ENCODE measurements around the gene DCTN2. TPM values are rescaled to one million over a fixed set of nuclear protein-coding genes. Genes with fewer than 3 reads are reported as not detected.

Gene DCTN2
- total RNA-seq, 2 experiments from 2014 or later, result 68.4 to 97.2 TPM

- Histone ChIP-seq H4K20me1 (ENCODE audit: insufficient read depth, low read length) (peaks cover 21% of the 10 kb centered on the region), H3K9me3 (ENCODE audit: low read length) (no peaks in the 10 kb centered on the region), H3K4me1 (ENCODE audit: insufficient read depth, low read length, poor library complexity, severe bottlenecking) (peaks cover 44% of the 10 kb centered on the region), H3K79me2 (ENCODE audit: insufficient read depth, low read depth, low read length) (peaks cover 40% of the 10 kb centered on the region), H3K4me3 (ENCODE audit: low read depth, low read length, poor library complexity, severe bottlenecking) (peak overlapping the region; percentile 84), H3K27ac (ENCODE audit: low read depth, low read length, poor library complexity, severe bottlenecking) (peak overlapping the region; percentile 78), H2AFZ (ENCODE audit: low read length) (no peak overlapping the region), H3K4me2 (ENCODE audit: low read length) (peak overlapping the region; percentile 93), H3K9me2 (ENCODE audit: insufficient read depth, low read length) (no peaks in the 10 kb centered on the region), H3K36me3 (ENCODE audit: insufficient read depth, low read length) (peaks cover 60% of the 10 kb centered on the region)
- POLR2A ChIA-PET, result interaction anchor here (0.9 kb wide), 1 partner anchor 34 kb away, joined by 3 read pairs; no protein-coding TSS in a partner anchor
- DNase-seq (ENCODE audit: low spot score), result peak; percentile 47
- CTCF ChIA-PET (ENCODE audit: unreplicated experiment), result no interaction called here
- intact Hi-C loops (cut with micrococcal nuclease; ENCODE audit: unreplicated experiment), result loop anchor here (1.0 to 5.0 kb wide), 4 partner anchors 32 to 279 kb away; partner anchors contain the start of genes CDK4 and GLI1
- TF ChIP-seq CTCF (conservative IDR thresholded peaks at IDR 0.05; ENCODE audit: low read length), result no peak
- no peak for TF ChIP-seq EZH2phosphoT487 (IDR thresholded peaks at IDR 0.05; ENCODE audit: borderline replicate concordance, low read depth, low read length)
- no TSS peak for BruUV-seq (replicated peaks)
These were observed 27.3 kb downstream of the DCTN2 start for GRCh38 chr12:57519796-57520052.

- BruUV-seq (replicated peaks), result no TSS peak
- Histone ChIP-seq H4K20me1 (ENCODE audit: insufficient read depth, low read length) (peaks cover 17% of the 10 kb centered on the region), H3K4me3 (ENCODE audit: low read depth, low read length, poor library complexity, severe bottlenecking) (peak overlapping the region; percentile 84), H3K4me1 (ENCODE audit: insufficient read depth, low read length, poor library complexity, severe bottlenecking) (peaks cover 38% of the 10 kb centered on the region), H3K4me2 (ENCODE audit: low read length) (peak overlapping the region; percentile 93), H2AFZ (ENCODE audit: low read length) (no peak overlapping the region), H3K9me2 (ENCODE audit: insufficient read depth, low read length) (no peaks in the 10 kb centered on the region), H3K9me3 (ENCODE audit: low read length) (no peaks in the 10 kb centered on the region), H3K27ac (ENCODE audit: low read depth, low read length, poor library complexity, severe bottlenecking) (peak overlapping the region; percentile 78), H3K79me2 (ENCODE audit: insufficient read depth, low read depth, low read length) (peaks cover 34% of the 10 kb centered on the region), H3K36me3 (ENCODE audit: insufficient read depth, low read length) (peaks cover 61% of the 10 kb centered on the region)
- intact Hi-C loops (cut with micrococcal nuclease; ENCODE audit: unreplicated experiment), result no loop called here
- ChIA-PET CTCF (ENCODE audit: unreplicated experiment) (no interaction called here), POLR2A (interaction anchor here (0.6 to 0.9 kb wide), 2 partner anchors 33 to 54 kb away, joined by 3 read pairs; no protein-coding TSS in a partner anchor)
- peak; percentile 67 for DNase-seq (ENCODE audit: low spot score)
- no peak for TF ChIP-seq CTCF (conservative IDR thresholded peaks at IDR 0.05; ENCODE audit: low read length)
- no peak for TF ChIP-seq EZH2phosphoT487 (IDR thresholded peaks at IDR 0.05; ENCODE audit: borderline replicate concordance, low read depth, low read length)
These were observed 27.8 kb downstream of the DCTN2 start for GRCh38 chr12:57518920-57519795.
